ENCODE data around the gene BRD3. TPM values are rescaled to one million over a fixed set of nuclear protein-coding genes. Genes with fewer than 3 reads are reported as not detected.
"Not testable (repeated sequence)": the region's sequence is repeated elsewhere in the genome, so short reads cannot be mapped to it uniquely, and the experiment has no call there.

Gene BRD3
- total RNA-seq, 2 donors from 2014 or later: 8.4 to 10.6 TPM

DNA sequence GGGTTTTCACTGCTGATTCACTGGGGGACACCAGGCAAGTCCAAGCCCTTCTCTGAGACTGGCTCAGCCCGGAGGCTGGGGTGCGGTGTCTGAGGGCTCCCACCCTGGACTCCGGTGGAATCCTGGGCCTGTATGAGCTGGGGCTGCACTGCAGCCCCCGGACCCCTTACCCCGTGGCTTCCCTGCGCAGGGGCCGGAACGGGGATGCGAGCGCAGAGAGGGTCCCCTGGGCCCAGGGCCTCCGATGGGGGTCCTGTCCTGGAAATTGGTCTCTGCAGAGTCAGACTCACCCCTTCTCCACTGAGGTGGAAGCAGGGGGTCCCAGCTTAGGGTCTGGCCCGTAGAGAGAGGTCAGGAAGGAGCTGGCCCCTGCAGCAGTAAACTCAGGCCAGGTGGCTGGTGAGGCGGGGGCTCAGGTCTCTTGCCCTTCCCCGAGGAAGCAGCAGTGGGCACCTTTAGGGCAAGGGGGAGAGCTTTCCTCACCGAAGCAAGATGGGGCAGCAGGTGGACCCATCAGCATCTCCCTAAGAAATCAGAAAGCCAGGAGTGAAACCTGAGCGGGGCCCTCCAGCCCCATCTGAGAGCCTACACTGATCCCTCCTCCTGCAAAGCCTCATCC, 74.1 kb downstream of the BRD3 start:
- Mint-ChIP-seq H3K27ac (no peak overlapping the region), H3K9me3 (no peaks in the 10 kb centered on the region), H3K4me1 (no peaks in the 10 kb centered on the region), H3K27me3 (no peaks in the 10 kb centered on the region), H3K36me3 (ENCODE audit: low read depth) (no peaks in the 10 kb centered on the region), H3K4me3 (peak overlapping the region; percentile 51)
- ATAC-seq (replicated peaks): no peak

DNA sequence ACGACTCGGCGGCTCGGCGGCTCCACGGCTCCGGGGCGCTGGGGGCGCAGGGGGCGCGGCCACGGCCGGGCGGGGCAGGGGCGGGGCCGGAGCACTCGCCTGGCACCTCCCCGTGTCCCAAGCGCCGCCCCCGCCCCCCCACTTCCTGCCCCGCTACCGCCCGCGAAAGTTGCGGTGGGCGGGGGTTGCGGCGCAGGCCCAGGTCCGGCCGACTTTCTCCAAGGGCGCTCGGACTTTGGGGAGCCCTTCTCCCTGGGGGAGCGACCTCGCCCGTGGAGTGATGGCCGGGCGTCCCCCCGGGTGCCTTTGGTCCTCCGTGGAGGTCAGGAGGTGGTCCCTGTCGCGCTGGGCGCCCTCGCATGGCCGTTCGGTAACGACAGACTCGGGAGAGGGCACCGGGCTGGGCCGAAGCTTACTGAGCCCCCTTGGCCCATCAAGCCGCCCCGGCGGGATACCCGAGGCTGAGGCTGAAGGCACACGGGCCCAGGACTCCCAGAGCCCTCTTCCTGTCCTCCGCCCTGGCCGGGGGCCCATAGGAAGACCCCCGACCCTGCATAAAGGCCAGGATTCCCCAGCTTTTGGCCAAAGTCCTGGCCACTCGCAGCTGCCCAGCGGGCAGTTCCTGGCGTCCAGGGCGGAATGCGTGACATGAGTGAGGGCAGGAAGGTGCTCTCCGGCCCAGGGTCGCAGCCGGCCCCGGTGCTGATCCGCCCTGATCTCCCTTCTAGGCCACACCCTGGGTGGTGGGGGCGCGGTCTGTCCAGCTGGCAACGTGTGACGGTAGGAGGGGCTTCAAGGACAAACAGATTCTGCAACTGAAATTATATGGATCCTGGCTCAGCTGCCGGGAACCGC, 74.8 kb downstream of the BRD3 start:
- no peaks in the 10 kb centered on the region for H3K36me3 Mint-ChIP-seq (ENCODE audit: low read depth)
- H3K27ac Mint-ChIP-seq: no peak overlapping the region
- no peaks in the 10 kb centered on the region for H3K4me1 Mint-ChIP-seq
- peak; percentile 78 for ATAC-seq (replicated peaks)
- no peaks in the 10 kb centered on the region for H3K9me3 Mint-ChIP-seq
- peak overlapping the region; percentile 51 for H3K4me3 Mint-ChIP-seq
- no peaks in the 10 kb centered on the region for H3K27me3 Mint-ChIP-seq

- H3K27ac Mint-ChIP-seq: no peak within 1 kb of the TSS
- peak; percentile 67 for ATAC-seq (replicated peaks)
- H3K4me3 Mint-ChIP-seq: peak within 1 kb of the TSS; percentile 51
- no peaks in the 10 kb centered on the region for H3K36me3 Mint-ChIP-seq (ENCODE audit: low read depth)
- no peaks in the 10 kb centered on the region for H3K27me3 Mint-ChIP-seq
- no peaks in the 10 kb centered on the region for H3K4me1 Mint-ChIP-seq
- no peaks in the 10 kb centered on the region for H3K9me3 Mint-ChIP-seq
These were observed 75.7 kb downstream of the BRD3 start, which contains the start of gene VAV2 for GRCh38 chr9:133991964-133992779. Gene VAV2, minus strand, starts transcription at chr9:133992324. Its CDS starts 46 bp downstream, at chr9:133992278.

- Mint-ChIP-seq H3K4me3 (peak overlapping the region; percentile 45), H3K9me3 (no peaks in the 10 kb centered on the region), H3K36me3 (ENCODE audit: low read depth) (no peaks in the 10 kb centered on the region), H3K27me3 (no peaks in the 10 kb centered on the region), H3K4me1 (no peaks in the 10 kb centered on the region), H3K27ac (no peak overlapping the region)
- peak; percentile 5 for ATAC-seq (replicated peaks)
These were observed 76.5 kb downstream of the BRD3 start for GRCh38 chr9:133991214-133991921.

GRCh38 chr9:133990366-133991213, 77.2 kb downstream of the BRD3 start:
- H3K4me1 Mint-ChIP-seq: no peaks in the 10 kb centered on the region
- H3K9me3 Mint-ChIP-seq: no peaks in the 10 kb centered on the region
- no peak for ATAC-seq (replicated peaks)
- H3K36me3 Mint-ChIP-seq (ENCODE audit: low read depth): no peaks in the 10 kb centered on the region
- no peak overlapping the region for H3K27ac Mint-ChIP-seq
- peak overlapping the region; percentile 45 for H3K4me3 Mint-ChIP-seq
- H3K27me3 Mint-ChIP-seq: no peaks in the 10 kb centered on the region

DNA sequence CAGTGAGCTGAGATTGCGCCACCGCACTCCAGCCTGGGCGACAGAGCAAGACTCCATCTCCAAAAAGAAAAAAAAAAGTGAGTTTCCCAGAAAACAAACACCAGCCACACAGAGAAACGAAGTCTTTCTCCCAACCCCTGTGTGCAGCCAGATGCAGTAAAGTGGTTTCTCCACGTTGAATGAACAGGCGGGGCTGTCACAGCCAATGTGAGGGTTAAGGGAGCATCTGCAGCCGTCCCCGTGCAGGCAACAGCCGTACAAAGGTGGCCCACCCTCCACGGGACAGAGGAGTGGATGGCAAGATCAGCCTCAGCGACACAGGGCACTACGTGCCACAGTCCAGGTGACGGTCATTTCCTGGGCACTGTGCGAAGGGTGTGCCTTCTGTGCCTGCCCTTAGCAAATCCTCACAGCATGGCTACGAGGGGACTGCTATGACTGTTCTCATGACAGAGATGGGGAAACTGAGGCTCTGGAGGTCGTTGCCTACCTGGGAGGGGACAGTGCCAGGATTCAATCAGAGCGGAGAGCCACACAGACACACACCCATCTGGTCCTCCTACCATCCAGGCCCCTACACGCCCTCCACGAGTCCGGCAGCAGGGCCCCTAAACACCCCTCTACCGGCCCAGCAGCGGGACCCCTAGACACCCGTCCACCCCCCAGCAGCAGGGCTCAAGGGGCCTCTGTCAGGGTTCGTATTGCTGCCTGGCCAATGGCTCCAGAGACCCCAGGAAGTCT, 78.0 kb downstream of the BRD3 start:
- no peaks in the 10 kb centered on the region for H3K27me3 Mint-ChIP-seq
- H3K36me3 Mint-ChIP-seq (ENCODE audit: low read depth): no peaks in the 10 kb centered on the region
- no peak overlapping the region for H3K4me3 Mint-ChIP-seq
- no peak for ATAC-seq (replicated peaks)
- no peaks in the 10 kb centered on the region for H3K9me3 Mint-ChIP-seq
- H3K27ac Mint-ChIP-seq: no peak overlapping the region
- H3K4me1 Mint-ChIP-seq: no peaks in the 10 kb centered on the region

DNA sequence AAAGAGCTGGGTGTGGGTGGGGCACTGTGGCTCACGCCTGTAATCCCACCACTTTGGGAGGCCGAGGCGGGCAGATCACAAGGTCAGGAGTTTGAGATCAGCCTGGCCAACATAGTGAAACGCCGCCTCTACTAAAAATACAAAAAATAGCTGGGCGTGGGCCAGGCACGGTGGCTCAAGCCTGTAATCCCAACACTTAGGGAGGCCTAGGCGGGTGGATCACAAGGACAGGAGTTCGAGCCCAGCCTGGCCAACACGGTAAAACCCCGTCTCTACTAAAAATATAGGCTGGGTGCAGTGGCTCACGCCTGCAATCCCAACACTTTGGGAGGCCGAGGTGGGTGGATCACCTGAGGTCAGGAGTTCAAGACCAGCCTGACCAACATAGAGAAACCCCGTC, 79.1 kb downstream of the BRD3 start:
- not testable (repeated sequence) for H3K4me1 Mint-ChIP-seq; H3K36me3 Mint-ChIP-seq (ENCODE audit: low read depth); H3K27ac Mint-ChIP-seq; ATAC-seq (replicated peaks); H3K9me3 Mint-ChIP-seq; H3K4me3 Mint-ChIP-seq; H3K27me3 Mint-ChIP-seq

GRCh38 chr9:133987946-133988665, 79.7 kb downstream of the BRD3 start:
- Mint-ChIP-seq H3K4me3 (no peak overlapping the region), H3K36me3 (ENCODE audit: low read depth) (no peaks in the 10 kb centered on the region), H3K27me3 (no peaks in the 10 kb centered on the region), H3K27ac (no peak overlapping the region), H3K9me3 (no peaks in the 10 kb centered on the region), H3K4me1 (no peaks in the 10 kb centered on the region)
- ATAC-seq (replicated peaks): no peak

- no peak for ATAC-seq (replicated peaks)
- no peaks in the 10 kb centered on the region for H3K4me1 Mint-ChIP-seq
- no peak overlapping the region for H3K4me3 Mint-ChIP-seq
- H3K27me3 Mint-ChIP-seq: no peaks in the 10 kb centered on the region
- no peak overlapping the region for H3K27ac Mint-ChIP-seq
- H3K9me3 Mint-ChIP-seq: no peaks in the 10 kb centered on the region
- H3K36me3 Mint-ChIP-seq (ENCODE audit: low read depth): no peaks in the 10 kb centered on the region
These were observed 80.4 kb downstream of the BRD3 start for GRCh38 chr9:133987446-133987788.

DNA sequence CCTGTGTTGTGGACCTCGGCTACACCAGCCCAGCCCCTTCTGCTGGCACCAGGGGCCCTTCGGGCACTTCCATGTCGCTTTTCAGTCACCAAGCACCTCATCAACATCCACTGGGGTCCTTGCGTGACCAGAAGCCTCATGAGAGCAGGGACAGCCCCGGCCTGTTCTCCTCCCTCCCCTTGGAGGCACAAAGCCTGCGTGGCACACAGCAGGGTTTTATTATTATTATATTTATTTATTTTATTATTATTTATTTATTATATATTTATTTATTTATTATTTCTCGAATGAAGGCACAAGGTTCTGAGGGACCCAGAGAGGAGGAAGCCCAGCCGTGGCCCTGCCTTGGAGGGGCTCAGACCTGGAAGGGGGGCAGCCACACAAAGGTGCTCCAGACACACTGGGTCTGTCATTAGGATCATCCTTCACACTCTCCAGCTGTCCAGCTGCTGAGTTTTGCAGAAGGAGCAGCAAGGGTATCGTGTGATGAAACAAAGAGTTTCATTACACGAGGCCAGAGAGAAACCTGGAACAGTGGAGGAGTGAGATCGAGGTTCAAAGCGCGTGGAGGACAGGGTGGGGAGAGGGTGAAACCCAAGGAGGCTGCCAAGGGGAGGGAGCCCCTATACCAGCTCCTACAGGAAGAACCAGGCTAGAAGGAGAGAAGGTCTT, 80.9 kb downstream of the BRD3 start:
- Mint-ChIP-seq H3K36me3 (ENCODE audit: low read depth) (no peaks in the 10 kb centered on the region), H3K4me1 (no peaks in the 10 kb centered on the region), H3K4me3 (no peak overlapping the region), H3K9me3 (no peaks in the 10 kb centered on the region), H3K27ac (no peak overlapping the region), H3K27me3 (no peaks in the 10 kb centered on the region)
- ATAC-seq (replicated peaks): no peak

DNA sequence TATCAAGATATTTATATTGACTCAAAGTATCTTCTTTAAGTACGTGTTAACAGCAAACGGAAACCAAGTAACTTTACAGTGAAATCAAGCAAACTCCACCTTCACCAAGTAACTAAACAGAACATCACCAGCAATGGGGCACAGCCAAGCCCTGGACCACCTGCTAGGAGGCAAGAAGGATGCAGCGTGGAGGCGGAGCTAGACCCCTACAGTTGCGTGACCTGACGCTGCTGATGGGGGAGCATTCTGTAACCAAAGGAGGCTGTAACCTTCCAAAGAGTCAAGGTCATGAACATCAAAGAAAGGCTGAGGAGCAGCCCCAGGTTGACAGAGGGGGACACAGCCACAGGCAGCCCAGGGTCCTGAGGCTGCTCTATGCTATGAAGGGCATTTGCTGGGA, 81.8 kb downstream of the BRD3 start:
- no peak overlapping the region for H3K27ac Mint-ChIP-seq
- H3K27me3 Mint-ChIP-seq: no peaks in the 10 kb centered on the region
- H3K36me3 Mint-ChIP-seq (ENCODE audit: low read depth): no peaks in the 10 kb centered on the region
- no peaks in the 10 kb centered on the region for H3K4me1 Mint-ChIP-seq
- ATAC-seq (replicated peaks): no peak
- no peak overlapping the region for H3K4me3 Mint-ChIP-seq
- H3K9me3 Mint-ChIP-seq: no peaks in the 10 kb centered on the region

DNA sequence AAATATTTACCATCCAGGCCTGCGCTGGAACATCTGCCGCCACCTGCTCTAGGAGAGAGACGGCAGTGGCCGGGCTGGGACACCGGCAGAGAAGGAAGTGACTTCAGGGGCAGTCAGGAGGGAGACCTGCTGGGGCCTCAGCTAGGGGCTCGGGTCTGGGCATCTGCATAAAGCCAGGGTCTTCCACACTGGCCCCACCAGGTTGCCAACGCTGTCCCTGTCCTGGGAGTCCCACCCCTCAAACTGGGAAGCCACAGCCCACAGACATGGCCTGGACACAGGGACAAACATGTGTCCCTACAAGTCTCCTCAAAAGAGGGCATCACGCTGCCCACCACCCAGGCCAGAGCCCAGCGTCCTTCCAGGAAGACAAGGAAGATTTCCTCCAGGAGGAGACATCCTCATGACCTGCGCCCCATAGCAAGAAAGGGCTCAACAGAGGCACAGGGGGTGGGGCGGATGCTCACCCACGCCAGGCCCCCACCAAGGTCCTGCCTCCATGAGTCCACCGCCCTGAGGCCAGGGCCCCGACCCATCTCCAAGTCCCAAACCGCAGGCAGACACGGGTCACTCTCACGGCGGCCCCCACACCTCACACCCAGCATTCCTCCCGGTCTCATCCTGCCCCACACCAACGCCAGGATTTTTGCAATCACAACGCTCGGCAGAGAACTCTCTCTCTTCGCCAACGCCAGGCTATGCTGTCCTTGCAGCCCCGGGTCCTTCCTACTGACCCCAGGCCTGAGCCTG, 84.7 kb downstream of the BRD3 start:
- Mint-ChIP-seq H3K27ac (no peak overlapping the region), H3K4me3 (no peak overlapping the region), H3K9me3 (no peaks in the 10 kb centered on the region), H3K36me3 (ENCODE audit: low read depth) (no peaks in the 10 kb centered on the region), H3K27me3 (no peaks in the 10 kb centered on the region), H3K4me1 (no peaks in the 10 kb centered on the region)
- no peak for ATAC-seq (replicated peaks)

Measured in activated T-helper 17 cell treated with anti-CD3 and anti-CD28 coated beads, Interleukin-2, amount 50 U/mL, for 72 hours (primary cell).